Peyer's patch (tissue), 4 donors: Measurements from ENCODE around the gene ASCC3.

Experiments
- POLR2A ChIP-seq, 2 donors: fragments of 450-650 bp; IDR thresholded peaks; one replicate each; pipeline ENCODE4 v1.5.1; 2017; ENCODE audit warnings: antibody characterized with exemption in 2 of 2, mild to moderate bottlenecking in 2 of 2, moderate library complexity in 2 of 2
- TF ChIP-seq, protein P1 (sequence below), 6 experiments: fragments of 450-650 bp in 4 of 6; fragments of 200-600 bp in 2 of 6; sonication (generic) in 1 of 6; IDR thresholded peaks; one replicate each; pipeline ENCODE4 v1.5.1; 2017 to 2019; ENCODE audit warnings: antibody characterized with exemption in 6 of 6, mild to moderate bottlenecking in 3 of 6, moderate library complexity in 1 of 6

DNA sequence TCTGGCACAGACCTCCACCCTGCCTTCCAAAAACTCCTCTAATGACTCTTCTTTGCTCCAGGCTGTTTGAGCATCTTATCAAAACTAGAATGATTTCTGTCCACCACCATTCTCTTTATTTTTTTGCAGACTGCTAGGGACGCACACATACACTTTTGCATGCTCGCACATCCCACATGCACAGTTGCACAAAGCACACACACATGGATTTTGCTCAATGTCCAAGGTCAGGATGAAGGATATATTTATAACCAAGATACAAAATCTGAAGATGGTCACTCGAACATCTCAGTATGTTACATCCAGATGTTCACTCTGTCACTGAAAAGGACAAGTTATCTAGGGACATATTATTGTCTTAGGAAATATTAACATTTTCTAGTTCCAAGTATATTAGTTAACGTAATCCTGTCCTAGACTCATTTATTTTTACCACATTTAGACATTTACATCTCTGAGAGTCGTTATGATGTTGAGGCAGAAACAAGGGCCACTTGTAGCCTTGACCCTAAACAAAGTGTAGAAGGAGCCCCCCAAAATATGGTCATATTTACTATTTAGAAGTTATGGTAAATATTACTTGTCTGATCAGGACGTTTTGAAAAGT is 413.0 kb downstream of the ASCC3 start:
- TF ChIP-seq POLR2A (IDR thresholded peaks at IDR 0.05) = no peak
- TF ChIP-seq, protein P1, sequence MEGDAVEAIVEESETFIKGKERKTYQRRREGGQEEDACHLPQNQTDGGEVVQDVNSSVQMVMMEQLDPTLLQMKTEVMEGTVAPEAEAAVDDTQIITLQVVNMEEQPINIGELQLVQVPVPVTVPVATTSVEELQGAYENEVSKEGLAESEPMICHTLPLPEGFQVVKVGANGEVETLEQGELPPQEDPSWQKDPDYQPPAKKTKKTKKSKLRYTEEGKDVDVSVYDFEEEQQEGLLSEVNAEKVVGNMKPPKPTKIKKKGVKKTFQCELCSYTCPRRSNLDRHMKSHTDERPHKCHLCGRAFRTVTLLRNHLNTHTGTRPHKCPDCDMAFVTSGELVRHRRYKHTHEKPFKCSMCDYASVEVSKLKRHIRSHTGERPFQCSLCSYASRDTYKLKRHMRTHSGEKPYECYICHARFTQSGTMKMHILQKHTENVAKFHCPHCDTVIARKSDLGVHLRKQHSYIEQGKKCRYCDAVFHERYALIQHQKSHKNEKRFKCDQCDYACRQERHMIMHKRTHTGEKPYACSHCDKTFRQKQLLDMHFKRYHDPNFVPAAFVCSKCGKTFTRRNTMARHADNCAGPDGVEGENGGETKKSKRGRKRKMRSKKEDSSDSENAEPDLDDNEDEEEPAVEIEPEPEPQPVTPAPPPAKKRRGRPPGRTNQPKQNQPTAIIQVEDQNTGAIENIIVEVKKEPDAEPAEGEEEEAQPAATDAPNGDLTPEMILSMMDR (IDR thresholded peaks at IDR 0.05) = no peak
